SK-N-SH treated with all-trans-retinoic acid at 6 μM for 48 hours (cell line): ENCODE measurements around the gene WDR53.

Experiments
- ARNTL ChIP-seq: fragments of 450-650 bp; formaldehyde crosslinking; IDR thresholded peaks from 2 replicates; pipeline ENCODE4 v1.5.0; 2020; ENCODE audit warnings: low read depth, mild to moderate bottlenecking, moderate library complexity, borderline replicate concordance
- BACH2 ChIP-seq: fragments of 250-450 bp; sonication (Bioruptor Pico); IDR thresholded peaks from 2 replicates; pipeline ENCODE4 v1.9.0; 2021; ENCODE audit warnings: mild to moderate bottlenecking, borderline replicate concordance
- CREB5 ChIP-seq: fragments of 250-450 bp; sonication (Bioruptor Pico); IDR thresholded peaks from 2 replicates; pipeline ENCODE4 v1.5.1; 2020; ENCODE audit warnings: low read depth, mild to moderate bottlenecking, moderate library complexity
- CSDC2 ChIP-seq: fragments of 250-450 bp; sonication (Bioruptor Pico); IDR thresholded peaks from 2 replicates; pipeline ENCODE4 v1.5.0; 2020; ENCODE audit warnings: mild to moderate bottlenecking, moderate library complexity
- ESRRG ChIP-seq: fragments of 250-450 bp; sonication (Bioruptor Pico); IDR thresholded peaks from 2 replicates; pipeline ENCODE4 v1.6.1; 2021; ENCODE audit warnings: mild to moderate bottlenecking
- ISL1 ChIP-seq: fragments of 250-450 bp; sonication (Bioruptor Pico); IDR thresholded peaks from 2 replicates; pipeline ENCODE4 v2.1.2; 2022; ENCODE audit warnings: mild to moderate bottlenecking, moderate library complexity
- OSR1 ChIP-seq: fragments of 250-450 bp; sonication (Bioruptor Pico); IDR thresholded peaks from 2 replicates; pipeline ENCODE4 v1.8.0; 2022; ENCODE audit warnings: moderate library complexity, mild to moderate bottlenecking, inconsistent platforms
- POU6F1 ChIP-seq: fragments of 250-450 bp; sonication (Bioruptor Pico); IDR thresholded peaks from 2 replicates; pipeline ENCODE4 v1.8.0; 2021; ENCODE audit warnings: low read depth, mild to moderate bottlenecking, moderate library complexity, borderline replicate concordance
- RARB ChIP-seq: fragments of 250-450 bp; sonication (Bioruptor Pico); IDR thresholded peaks from 2 replicates; pipeline ENCODE4 v1.8.0; 2021; ENCODE audit warnings: mild to moderate bottlenecking, moderate library complexity
- ZC3H10 ChIP-seq: fragments of 250-450 bp; sonication (Bioruptor Pico); IDR thresholded peaks from 2 replicates; pipeline ENCODE4 v1.5.1; 2021; ENCODE audit warnings: mild to moderate bottlenecking, moderate library complexity
- ZFP30 ChIP-seq: fragments of 450-650 bp; formaldehyde crosslinking; IDR thresholded peaks from 2 replicates; pipeline ENCODE4 v1.5.0; 2022; ENCODE audit warnings: mild to moderate bottlenecking, moderate library complexity
- ZNF70 ChIP-seq: fragments of 450-650 bp; formaldehyde crosslinking; IDR thresholded peaks from 2 replicates; pipeline ENCODE4 v1.5.0; 2020; ENCODE audit warnings: mild to moderate bottlenecking, moderate library complexity
- ZNF8 ChIP-seq: fragments of 450-650 bp; formaldehyde crosslinking; IDR thresholded peaks from 2 replicates; pipeline ENCODE4 v1.5.0; 2020; ENCODE audit warnings: mild to moderate bottlenecking, moderate library complexity
- TF ChIP-seq, protein P1 (sequence below): fragments of 250-450 bp; sonication (Bioruptor Pico); IDR thresholded peaks from 2 replicates; pipeline ENCODE4 v1.8.0; 2020; ENCODE audit warnings: mild to moderate bottlenecking, moderate library complexity, borderline replicate concordance

- TF ChIP-seq, protein P1, sequence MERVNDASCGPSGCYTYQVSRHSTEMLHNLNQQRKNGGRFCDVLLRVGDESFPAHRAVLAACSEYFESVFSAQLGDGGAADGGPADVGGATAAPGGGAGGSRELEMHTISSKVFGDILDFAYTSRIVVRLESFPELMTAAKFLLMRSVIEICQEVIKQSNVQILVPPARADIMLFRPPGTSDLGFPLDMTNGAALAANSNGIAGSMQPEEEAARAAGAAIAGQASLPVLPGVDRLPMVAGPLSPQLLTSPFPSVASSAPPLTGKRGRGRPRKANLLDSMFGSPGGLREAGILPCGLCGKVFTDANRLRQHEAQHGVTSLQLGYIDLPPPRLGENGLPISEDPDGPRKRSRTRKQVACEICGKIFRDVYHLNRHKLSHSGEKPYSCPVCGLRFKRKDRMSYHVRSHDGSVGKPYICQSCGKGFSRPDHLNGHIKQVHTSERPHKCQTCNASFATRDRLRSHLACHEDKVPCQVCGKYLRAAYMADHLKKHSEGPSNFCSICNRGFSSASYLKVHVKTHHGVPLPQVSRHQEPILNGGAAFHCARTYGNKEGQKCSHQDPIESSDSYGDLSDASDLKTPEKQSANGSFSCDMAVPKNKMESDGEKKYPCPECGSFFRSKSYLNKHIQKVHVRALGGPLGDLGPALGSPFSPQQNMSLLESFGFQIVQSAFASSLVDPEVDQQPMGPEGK (CRISPR knock-in tag): no peak
- TF ChIP-seq ZNF8 (no peak), ZNF70 (no peak), ARNTL (CRISPR knock-in tag) (no peak), ESRRG (no peak), BACH2 (no peak), ZC3H10 (no peak), ZFP30 (CRISPR knock-in tag) (no peak), RARB (CRISPR knock-in tag) (no peak), OSR1 (CRISPR knock-in tag) (no peak), CREB5 (CRISPR knock-in tag) (no peak), CSDC2 (CRISPR knock-in tag) (no peak), ISL1 (CRISPR knock-in tag) (no peak), POU6F1 (no peak)
These were observed 32.0 kb upstream of the WDR53 start for GRCh38 chr3:196600359-196600758.
